Right renal pelvis (tissue), 4 donors: ENCODE measurements around the gene CIPC. TPM values are rescaled to one million over a fixed set of nuclear protein-coding genes. Genes with fewer than 3 reads are reported as not detected.

Experiments used
- DNase-seq, 4 donors: peaks; one replicate each; pipeline ENCODE4 v3.0.0-alpha.2; 2013; ENCODE audit warnings: low read depth in 4 of 4, low spot score in 3 of 4, missing footprints in 1 of 4
- polyA plus RNA-seq, 4 donors: library from polyadenylated mRNA; unstranded; fragments of 120-200 nt; gene quantifications; one replicate each; pipeline ENCODE4 v1.2.1, GENCODE V29; 2013; ENCODE audit not compliant: insufficient read length in 4 of 4

The CIPC gene
- polyA plus RNA-seq, 4 donors = 21.6 to 26.7 (median 24.4) TPM

GRCh38 chr14:77068517-77069200, 29.4 kb upstream of the CIPC start:
- DNase-seq = no peak

GRCh38 chr14:77069551-77069950, 28.5 kb upstream of the CIPC start:
- no peak for DNase-seq

GRCh38 chr14:77071938-77072388, 26.1 kb upstream of the CIPC start:
- DNase-seq = no peak

GRCh38 chr14:77074969-77075368, 23.1 kb upstream of the CIPC start:
- DNase-seq = no peak

- DNase-seq = peak in 1 of 4 donors; percentile 67
Measured at GRCh38 chr14:77076113-77076631, 21.9 kb upstream of the CIPC start.

GRCh38 chr14:77077040-77077439, 21.0 kb upstream of the CIPC start:
- no peak for DNase-seq

GRCh38 chr14:77082356-77082755, 15.7 kb upstream of the CIPC start:
- DNase-seq = no peak

- no peak for DNase-seq
Measured at GRCh38 chr14:77083082-77083481, 15.0 kb upstream of the CIPC start.

GRCh38 chr14:77084985-77085384, 13.1 kb upstream of the CIPC start:
- DNase-seq = no peak

GRCh38 chr14:77085538-77085937, 12.5 kb upstream of the CIPC start:
- no peak for DNase-seq

GRCh38 chr14:77086017-77086727, 11.9 kb upstream of the CIPC start:
- no peak for DNase-seq

GRCh38 chr14:77086951-77087350, 11.1 kb upstream of the CIPC start:
- DNase-seq = no peak

GRCh38 chr14:77087631-77088030, 10.4 kb upstream of the CIPC start:
- DNase-seq = no peak

- DNase-seq = no peak
Measured at GRCh38 chr14:77088219-77088618, 9.8 kb upstream of the CIPC start.

GRCh38 chr14:77088645-77089044, 9.4 kb upstream of the CIPC start:
- DNase-seq = no peak

GRCh38 chr14:77091518-77091917, 6.5 kb upstream of the CIPC start:
- DNase-seq = no peak

- no peak for DNase-seq
Measured at GRCh38 chr14:77092676-77093075, 5.4 kb upstream of the CIPC start.

- peak in 1 of 4 donors; percentile 70 for DNase-seq
Measured at GRCh38 chr14:77094672-77095284, 3.3 kb upstream of the CIPC start.

- no peak for DNase-seq
Measured at GRCh38 chr14:77097006-77097699, 905 bp upstream of the CIPC start.

GRCh38 chr14:77098529-77099353, 683 bp downstream of the CIPC start:
- no peak for DNase-seq
